ENCODE results near the gene ZNF629.

The ZNF629 gene

GRCh38 chr16:30785126-30786106 lies 1.6 kb downstream of the ZNF629 start:
- DNase-seq, result no peak

DNA sequence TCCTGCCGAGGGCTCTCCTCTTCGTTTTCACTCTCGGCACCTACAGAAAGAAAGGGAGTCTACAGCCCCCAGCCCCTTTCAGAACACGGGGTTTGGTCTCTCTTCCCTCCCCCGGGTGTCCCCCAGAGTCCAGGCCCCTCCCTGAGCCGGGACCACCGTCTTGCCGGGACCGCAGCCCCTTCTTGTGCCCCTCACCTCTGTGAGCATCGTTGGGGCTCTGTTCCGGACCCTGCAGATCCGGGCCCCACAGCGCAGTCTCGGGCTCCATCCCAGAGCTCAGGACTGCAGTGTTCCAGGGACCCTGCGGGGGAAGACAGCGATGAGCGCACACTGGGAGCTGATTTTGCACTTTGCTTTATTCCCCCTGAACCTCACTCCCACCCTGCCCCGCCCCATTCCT lies 2.8 kb downstream of the ZNF629 start:
- no peak for DNase-seq

DNA sequence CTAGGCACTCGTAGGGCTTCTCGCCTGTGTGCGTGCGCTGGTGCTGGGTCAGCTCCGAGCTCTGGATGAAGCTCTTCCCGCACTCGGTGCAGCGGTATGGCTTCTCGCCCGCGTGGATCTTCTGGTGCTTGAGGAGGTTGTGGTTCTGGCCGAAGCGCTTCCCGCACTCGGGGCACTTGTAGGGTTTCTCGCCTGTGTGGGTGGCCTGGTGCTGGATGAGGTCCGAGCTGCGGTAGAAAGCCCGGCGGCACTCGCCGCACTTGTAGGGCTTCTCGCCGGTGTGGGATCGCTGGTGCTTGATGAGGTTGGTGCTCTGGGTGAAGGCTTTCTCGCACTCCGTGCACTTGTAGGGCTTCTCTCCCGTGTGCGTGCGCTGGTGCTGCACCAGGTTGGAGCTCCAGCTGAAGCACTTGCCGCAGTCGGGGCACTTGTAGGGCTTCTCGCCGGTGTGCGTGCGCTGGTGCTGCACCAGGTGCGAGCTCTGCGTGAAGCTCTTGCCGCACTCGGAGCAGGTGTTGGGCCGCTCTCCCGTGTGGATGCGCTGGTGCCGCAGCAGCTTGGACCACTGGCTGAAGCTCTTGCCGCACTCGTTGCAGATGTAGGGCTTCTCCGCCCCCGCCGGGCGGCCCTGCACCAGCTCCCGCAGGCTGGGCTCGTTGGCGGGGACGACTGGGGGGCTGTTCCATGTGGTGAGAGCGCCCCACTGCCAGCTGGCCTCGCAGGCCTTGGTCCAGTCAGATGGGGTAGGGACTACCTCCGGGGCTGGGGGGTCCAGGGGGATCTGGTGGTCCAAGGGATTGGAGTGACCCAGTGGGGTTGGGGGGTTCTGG lies 3.5 kb downstream of the ZNF629 start:
- no peak for DNase-seq

- DNase-seq, result no peak
These were observed 4.3 kb downstream of the ZNF629 start for GRCh38 chr16:30782486-30783279.

GRCh38 chr16:30780549-30780948 lies 6.5 kb downstream of the ZNF629 start:
- no peak for DNase-seq

GRCh38 chr16:30780021-30780420 lies 7.0 kb downstream of the ZNF629 start:
- DNase-seq, result no peak

DNA sequence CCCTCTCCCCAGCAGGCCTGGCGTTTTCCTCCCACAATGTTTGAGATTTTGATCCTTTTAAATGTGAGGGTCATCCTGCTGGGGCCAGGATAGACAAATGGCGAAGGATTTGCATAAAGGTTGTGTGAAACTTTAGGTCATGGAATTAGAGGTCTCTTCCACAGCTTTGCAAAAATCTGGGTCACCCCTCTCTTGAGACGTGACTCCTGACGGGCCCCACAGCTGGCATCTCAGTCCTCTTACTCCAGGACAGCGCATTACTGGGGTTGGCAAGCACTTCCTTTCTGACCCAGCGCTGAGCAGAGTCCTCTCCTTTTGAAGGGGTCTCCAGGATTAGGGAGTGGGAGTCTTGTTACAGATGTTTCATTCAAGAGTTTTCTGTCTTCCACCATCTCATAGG lies 7.4 kb downstream of the ZNF629 start:
- no peak for DNase-seq

- no peak for DNase-seq
These were observed 8.3 kb downstream of the ZNF629 start for GRCh38 chr16:30778549-30779244.

- DNase-seq, result no peak
These were observed 9.3 kb downstream of the ZNF629 start for GRCh38 chr16:30777591-30778297.

DNA sequence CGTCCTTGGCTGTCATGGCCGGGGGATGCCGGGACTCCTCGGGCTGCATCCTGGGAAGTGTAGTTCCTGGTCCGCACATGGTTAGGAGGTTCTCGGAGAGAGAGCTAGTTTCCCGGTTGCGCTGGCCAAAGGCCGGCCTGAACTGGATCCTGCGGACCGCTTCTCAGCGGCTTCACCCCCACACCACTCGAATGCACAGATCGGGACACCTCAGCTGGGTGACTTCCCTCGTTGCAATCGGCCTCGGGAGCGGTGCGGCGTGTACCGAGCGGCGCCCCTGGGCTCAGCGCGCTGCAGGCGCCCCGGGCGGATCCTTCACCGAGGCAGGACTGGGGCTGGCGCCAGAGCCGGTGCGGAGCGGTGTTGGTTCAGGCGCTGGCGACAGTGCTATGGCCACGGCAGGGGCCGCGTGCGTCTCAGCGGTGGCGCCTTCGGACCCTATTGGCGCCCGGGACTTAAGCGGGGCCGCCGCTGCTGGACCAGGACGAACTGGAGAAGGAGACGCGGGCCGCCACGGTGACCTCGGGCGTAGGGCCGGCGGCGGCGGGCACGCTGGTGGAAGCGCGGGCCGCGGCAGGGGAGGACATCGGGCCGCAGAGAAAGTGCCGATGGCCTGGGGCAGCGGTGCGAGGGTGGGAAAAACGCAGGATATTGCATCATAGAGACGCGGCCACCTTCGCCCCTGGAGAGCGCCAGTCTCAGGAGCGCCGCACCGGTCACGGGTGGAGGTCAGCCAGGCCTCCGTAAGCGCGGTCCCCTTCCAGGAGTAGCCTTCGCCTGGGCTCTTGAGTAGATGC lies 11.4 kb downstream of the ZNF629 start:
- DNase-seq, result peak; percentile 52

DNA sequence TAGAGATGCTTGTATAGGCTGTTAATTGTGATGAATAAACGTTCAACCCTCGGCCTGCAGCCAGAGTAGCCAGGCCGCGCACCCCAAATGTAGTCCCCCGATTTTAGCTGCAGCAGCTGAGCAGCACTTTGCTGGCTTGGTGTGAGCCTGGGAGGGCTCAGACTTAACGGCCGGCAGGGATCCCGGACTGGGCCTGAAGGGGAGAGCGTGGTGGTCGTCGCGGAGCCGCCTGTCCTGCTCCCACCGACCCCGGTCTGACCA lies 11.9 kb downstream of the ZNF629 start:
- DNase-seq, result no peak

DNA sequence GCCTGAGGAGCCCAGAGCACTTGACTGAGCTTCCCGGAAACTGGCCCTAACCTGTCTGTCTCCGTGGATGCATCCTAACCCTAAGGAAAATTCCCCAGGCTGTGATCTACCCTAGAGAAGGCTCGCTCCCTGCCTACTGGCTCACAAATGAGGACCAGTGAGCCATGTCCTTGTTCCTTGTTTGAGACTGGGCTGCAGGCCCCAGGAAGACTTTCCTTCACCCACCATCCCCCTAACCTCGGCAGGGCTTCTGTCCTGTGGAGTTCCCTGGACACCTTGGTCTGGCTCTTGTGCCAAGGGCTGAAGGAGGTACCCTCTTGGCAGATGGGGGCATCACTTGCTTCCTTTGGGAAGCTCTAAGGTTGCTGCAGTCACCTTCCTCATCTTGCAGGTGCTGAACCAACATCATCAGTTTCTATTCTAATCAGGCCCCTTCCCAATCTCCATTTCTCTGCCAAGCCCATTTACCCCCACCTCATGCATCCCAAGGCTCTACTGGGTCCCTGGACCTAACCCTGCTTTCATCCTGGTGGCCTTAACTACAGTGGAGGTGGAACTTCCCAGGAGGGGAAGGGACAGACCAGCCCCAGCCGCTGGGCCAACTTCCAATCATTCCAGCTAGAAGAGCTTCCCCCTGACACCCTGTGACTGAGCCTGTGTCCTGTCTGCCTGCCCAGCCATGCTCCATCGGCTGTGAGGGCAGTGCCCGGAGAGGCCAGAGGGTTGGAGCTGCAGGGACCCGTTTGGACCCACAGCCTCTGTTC lies 12.5 kb downstream of the ZNF629 start:
- no peak for DNase-seq

DNA sequence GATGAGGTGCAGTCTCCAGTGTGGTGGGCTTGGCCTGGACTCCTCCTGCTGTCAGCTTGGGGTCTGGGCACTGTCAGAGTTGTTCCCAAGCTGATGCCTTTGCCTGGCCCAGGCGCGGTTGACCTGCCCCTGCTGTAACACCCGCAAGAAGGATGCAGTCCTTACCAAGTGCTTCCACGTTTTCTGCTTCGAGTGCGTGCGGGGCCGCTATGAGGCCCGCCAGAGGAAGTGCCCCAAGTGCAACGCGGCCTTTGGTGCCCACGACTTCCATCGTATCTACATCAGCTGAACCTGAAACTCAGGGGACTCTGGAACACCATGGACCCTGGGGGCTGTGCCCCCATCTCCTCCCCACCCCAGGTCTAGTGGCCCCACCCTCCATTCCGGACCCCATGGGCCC lies 13.2 kb downstream of the ZNF629 start:
- DNase-seq, result no peak

GRCh38 chr16:30771726-30772125 lies 15.3 kb downstream of the ZNF629 start:
- no peak for DNase-seq

DNA sequence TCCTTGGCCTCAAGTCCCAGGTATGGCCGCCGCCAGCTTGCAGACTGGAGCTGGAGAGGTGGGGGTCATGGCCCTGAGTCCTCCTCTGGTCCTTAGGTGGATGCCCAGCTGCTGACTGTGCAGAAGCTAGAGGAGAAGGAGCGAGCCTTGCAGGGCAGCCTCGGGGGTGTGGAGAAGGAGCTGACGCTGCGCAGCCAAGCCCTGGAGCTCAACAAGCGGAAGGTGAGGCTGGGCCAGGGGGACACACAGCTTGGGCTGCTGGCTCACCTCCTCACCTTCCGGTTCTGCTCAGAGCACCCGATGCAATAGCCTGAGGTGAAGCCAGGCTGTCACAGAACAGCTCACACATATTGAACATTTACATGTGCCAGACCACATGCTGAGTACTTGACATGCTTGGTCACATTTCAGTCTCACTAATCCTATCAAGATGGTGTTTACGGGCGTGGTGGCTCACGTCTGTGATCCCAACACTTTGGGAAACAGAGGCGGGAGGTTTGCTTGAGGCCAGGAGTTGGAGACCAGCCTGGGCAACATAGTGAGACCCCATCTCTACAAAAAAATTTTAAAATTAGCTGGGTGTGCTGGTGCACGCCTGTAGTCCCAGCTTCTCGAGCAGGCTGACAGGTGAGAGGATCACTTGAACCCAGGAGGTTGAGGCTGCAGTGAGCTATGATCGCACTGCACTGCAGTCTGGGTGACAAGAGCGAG lies 17.5 kb downstream of the ZNF629 start:
- DNase-seq, result no peak

- no peak for DNase-seq
These were observed 18.3 kb downstream of the ZNF629 start for GRCh38 chr16:30768583-30769181.

GRCh38 chr16:30767767-30768465 lies 19.1 kb downstream of the ZNF629 start:
- no peak for DNase-seq

GRCh38 chr16:30766933-30767284 lies 20.1 kb downstream of the ZNF629 start:
- DNase-seq, result no peak
